Measurements from ENCODE around the gene HES6.

The HES6 gene

DNA sequence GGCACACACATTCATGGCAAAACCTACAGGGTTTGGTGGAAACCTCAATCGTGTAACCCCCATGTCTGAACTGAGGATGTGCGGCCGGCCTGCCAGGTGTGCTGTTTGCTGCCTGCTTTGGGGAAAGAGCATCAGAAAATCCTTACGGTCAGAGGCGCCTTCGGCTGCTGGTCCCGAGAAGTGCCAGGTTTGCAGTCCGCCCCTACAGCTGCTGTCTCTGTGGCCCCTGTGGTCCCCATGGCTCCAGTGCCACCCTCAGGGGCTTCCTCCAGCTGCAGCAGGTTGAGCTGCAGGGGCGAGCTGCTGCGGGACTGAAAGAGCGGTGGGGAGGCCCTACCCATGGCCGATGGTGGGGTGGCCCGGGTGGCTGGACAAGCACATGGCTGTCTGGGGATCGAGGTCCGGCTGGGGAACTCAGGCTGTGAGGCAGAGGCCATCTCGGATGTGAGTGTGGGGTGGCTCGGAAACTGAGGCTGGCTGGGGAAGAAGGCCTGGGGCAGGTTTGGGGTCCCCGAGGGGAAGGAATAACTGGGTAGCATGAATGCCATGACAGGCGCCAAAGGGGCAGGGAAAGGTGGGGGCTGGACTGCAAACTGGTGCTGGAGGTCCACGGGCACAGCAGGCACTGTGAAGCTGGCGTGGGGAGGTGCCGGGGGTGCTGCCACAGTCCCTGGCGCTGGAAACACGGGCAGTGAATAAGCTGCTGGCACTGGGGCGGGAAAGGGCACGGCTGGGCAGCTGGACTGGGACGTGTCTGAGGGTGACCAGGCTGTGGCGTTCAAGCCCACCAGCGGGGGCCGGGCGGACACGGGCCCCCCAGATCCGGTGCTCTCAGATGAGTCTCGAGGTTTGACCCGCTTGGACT is 13.2 kb upstream of the HES6 start:
- no peak for DNase-seq

DNA sequence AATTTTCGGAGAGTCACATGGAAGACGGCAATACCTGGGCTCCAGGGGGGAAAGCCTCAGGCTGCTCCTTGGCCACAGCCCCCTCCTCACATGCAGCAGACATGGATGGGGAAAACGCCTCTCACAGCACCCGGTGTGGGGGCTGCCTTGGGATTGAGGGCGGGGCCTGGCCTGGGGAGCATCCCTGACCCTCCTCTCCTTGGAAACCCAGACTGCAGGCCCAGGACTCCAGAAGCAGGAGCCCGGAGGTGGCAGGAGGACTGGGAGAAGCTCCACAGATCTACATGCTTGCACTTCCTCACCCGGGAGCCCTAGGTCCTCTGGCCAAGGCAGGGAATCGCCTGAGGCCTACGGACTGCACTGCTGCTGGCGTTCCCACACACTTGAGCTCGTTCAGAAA is 12.1 kb upstream of the HES6 start:
- DNase-seq, result no peak

DNA sequence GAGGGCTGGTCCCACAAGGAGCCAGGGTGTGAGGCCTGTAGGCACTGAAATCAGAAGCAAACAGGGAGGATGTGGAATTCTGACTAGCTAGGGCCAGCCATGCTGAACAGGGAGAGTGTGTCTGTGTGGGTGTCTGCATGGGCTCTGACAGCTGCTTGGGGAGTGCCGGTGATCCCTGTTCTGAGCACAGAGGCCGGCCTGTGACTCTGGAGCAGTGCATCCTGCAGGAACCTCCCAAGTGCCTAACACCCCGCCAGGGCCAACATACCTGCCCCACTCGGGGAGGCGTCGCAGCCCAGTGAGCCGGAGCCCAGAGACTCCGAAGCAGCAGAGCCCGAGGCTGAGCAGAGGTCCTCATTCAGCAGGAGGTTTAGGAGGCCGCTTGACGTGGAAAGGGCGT is 11.5 kb upstream of the HES6 start:
- DNase-seq, result no peak

DNA sequence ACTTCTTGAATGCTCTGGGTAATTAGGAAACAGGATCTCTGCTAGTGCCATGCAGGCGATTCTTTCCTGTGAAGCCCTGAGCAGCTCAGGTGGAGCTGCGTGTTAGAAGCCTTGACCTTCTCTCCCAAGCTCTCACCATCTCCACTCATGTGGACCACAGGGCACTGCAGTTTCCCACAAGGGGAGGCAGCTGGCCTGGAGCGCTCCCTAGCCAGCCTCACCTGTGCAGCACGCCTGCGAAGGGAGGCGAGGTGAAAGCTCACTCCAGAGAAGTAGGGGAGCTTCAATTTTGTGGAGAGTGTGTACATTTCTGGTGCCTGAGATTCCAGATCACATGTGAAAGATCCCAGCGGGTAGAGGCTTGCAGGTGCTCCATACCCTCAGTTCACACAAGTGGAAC is 11.1 kb upstream of the HES6 start:
- no peak for DNase-seq

DNA sequence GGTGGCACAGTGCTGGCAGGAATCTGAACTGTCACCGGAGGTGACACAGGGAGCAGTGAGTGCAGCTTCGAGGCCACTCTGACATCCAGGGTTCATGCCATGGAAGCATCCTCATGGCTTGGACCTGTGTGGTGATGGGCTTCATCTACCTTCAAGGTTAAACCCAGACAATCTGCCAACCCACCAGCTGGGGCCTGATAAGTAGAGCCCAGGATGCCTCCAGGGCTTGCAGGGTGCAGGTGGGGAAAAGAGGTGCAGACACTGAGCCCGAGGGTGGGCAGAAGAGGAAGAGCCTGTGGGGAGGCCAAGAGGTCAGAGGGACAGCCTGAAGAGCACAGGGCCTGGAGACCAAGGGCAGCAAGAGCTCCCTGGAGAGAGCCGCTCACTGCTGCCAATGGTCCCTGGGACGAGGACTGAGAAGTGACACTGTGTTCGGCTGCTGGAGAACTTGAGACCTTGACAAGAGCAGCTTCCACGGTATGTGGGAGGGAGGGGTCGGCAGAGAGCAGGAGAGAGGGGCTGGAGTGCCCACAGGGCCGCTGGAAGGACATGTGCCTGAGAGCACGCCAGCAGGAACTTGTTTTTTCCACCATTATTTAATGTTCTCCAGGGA is 8.1 kb upstream of the HES6 start:
- DNase-seq, result no peak

DNA sequence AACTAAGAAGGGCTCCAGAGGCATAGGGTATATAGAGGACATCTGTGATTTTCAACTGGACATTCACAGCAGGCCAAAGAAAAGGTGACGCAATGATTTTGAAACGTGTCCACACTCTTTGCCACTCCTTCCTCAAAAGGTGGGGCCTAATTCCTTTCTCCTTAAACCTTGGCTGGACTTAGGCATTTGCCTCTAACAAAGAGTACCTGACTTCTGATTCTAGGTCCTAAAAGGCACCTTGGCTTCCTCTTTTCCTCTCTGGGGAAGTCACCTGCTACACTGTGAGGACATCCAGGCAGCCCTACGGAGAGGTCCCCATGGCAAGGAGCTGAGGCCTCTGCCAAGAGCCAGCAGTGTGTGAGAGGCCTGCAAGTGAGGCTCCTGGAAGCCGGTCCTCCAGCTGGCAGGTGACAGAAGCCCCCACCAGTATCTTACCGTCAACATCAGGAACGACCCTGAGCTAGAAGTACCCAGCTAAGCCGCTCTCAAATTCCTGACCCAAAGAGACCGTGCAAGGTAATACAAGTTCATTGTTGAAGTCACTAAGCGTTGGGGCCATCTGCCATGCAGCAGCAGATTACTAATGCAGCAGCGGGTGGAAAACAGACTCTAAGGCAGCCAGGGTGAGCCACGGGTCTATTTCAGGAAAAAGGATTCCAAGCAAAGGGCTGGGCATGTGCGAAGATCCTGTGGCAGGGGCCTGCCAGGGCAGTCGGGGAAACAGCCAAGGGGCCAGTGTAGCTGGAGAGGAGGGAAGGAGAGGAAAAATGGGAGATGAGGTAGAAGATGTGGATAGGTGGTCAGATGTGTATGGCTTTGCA is 7.4 kb upstream of the HES6 start:
- DNase-seq, result no peak

DNA sequence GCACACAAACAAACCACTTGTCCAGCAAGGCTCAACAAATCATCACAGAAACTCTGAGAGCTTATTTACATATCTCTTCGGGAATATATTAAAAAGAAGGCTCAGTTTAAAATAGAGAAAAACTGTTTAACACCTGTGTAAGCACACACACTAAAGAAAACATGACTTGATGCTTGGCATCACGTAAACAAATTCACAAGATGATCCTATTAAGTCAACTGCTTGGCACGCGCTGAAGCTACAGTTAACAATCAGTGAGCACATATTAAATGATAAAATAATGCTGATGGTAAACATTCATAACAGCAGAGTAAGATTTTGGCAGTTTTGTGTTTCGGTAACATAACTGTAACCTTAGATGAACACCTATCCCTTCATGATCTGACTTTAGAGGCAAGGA is 4.3 kb upstream of the HES6 start:
- DNase-seq, result no peak

DNA sequence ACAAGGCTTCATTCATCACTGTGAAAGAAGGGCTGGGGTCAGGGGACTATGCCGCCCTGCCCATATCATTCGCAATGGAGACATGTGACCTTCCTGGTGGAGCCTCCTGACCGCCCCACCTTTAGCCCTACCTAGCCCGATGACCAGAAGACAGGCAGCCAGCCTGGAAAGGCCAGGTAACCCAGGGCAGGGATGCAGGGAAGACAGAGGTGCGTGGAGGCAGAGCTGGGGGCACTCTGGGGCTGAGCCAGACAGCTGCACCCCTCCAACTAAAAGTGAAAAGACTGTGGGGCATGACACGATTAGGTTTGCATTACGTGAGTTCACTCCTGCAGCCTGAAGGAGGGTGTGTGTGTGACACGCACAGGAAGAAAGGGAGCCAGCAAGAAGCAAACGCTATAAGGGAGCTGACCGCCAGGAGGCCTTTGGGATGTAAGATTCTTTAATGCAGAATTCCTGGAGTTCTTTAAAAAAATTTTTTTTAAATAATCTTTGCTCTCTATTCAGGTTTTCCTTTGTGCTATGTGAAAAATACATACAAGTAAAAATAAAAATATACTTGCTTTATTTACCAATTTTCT is 3.7 kb upstream of the HES6 start:
- DNase-seq, result no peak

DNA sequence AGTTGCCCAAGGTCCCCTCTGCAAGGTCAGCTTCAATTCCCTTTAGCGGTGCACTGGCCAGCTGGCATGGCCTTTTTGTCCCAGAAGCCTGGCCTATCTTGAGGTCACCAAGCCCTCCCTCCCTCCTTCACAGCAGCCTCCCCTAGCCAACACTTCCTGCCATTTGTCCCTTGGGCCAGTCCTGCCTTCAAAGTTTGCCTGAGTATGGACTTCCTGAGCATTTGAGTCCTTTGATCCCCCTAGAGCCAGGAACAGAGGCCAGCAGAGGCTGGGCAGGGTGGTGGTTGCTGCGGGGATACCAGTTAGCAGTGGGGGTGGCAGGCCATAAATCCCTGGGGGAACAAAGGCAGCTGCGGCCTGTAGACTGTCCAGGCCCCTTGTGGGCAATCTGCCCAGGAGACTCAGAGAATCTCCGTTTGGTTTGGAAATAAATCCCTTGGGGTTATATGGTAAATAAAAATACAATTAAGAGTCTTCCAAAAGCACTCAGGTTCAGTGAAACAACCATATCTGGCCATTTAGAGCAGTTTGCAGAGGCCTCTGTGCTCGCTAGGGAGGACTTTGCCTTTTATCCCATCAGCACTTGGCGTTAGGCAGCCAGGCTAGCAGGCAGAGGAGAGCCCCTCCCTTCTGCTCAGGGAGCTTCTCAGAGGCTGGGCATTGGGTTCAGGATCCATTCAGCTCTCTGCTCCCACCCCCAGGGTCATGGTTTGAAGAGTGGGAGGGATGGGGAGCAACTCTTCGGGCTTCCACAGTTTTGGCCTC is 3.1 kb upstream of the HES6 start:
- DNase-seq, result no peak

DNA sequence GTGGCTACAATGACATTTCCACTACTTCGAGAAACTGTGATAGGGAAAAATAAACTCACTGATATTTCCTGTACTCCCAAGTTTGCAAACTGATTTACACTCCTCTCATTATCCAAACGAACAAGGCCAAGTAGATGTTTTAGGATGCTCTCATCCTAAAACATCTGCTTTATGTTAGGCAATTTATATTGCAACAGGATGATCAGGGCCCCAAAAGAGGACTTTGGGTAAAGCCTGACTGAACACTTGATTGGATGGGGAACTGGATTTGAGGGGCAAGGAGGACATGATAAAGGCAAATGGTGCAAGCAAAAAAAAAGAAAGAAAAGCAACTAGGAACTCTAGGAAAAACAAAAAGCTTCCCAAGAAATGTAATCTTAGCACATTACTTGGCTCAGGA is 2.1 kb upstream of the HES6 start:
- DNase-seq, result no peak

DNA sequence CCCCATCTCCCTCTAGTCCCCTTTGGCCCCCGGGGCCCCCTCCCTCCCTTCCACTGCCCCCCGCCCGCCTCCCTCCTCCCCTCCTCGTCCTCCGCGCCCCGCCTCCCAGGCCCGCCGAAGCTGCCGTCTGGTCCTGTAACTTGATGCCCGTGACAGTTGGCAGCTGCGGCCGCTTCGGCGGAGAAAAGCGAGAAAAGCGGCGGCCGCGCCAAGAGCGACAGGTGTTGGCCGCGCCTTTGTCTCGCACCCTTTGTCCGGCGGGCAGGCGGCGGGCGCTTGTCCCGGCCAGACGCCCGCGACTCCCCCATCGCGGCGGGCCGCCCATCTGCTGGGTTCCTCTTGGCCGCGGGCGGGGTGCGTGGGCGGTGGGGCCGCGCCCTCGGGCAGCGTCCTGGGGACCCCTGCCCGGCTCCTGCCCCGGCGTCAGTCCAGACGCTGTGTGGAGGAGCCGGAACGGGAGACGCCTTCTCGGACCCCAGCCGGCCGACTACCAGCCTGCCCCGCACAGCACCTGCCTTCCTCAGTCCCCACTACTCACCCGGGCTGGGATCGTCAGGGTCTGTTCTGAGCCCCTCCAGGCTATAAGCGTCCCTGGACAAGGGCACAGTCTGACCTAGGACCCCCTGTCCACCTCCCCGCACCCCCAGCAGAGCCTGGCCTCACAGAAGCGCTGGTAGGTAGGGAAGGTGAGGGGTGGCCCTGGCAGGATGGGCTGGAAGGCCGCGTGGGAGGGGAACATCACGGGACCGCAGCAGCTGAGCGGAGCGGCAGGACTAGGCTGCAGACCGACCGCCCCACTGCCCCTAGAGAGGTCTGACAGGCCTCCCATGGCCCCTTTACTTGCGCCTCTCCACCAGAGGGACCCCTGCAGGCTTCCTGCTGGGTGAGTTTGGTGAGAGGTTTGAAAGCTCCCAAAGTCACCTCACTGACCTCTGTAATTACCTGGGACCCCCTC is 1.2 kb upstream of the HES6 start:
- DNase-seq, result no peak

DNA sequence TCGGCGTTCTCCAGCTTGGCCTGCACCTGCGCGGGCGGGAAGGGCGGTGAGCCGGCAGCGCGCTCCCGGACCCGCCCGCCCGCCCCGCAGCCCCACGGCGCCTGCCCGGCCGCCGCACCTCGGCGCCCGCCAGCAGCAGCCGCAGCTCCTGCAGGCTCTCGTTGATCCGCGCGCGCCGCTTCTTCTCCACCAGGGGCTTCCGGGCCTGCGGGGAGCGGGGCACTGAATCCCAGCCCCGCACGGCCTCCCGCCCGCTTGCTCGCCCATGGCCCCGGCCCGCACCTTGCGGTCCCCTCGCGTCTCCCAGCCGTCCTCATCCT is 335 bp downstream of the HES6 start:
- peak; percentile 28 for DNase-seq

DNA sequence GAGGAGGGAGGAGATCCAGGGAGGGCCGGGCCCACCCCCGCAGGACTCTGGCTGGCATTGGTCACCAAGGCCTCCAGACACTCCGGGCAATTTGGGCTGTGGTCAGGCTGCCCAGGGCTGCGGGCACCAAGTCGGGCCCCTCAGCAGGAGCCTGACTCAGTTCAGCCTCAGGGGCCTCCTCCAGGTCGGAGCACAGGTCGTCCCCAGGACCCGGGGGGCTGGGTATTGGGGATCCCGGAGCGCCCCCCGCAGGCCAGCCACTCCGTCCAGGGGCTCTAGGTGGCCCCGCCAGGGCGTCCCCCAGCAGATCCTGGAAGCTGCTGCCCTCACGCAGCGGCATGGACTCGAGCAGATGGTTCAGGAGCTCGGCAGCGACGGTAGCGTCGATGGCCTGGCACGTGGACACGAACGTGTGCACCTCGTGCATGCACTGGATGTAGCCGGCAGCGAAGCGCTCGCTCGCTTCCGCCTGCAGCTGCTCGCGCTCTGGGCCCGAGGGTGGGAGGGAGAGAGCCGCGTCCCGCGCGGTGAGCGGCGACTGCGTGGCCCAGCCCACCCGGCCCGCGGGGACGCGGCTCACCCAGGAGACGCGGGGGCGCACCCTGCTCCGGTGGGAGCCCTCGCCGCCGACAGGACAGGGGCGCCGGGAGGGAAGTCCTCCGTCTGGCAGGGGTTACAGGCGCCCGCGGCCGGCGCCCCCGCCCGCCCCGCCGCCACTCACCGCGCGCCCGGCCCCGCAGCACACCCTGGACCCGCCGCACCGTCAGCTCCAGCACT is 884 bp downstream of the HES6 start:
- DNase-seq, result peak; percentile 33

DNA sequence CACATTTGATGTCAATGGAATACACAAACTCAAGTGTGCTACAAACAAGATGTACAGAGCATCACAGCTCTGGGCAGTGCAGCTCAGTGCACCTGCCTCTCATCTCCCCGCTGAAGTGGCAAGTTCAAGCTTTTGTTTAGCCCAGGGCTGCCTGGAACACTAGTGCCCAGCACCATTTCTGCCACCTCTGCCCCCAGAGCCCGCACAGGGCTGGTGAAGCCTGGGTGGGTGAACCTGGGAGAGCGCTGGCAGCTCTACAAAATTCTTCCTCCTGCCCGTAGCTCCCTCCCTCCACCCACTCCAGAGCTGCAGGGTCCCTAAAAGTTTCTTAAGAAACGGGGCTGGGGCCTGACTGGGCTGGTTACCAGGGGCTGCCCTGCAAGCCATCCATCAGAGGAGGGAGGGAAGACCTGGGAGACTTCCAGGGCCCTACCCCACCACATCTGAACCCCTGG is 1.5 kb downstream of the HES6 start:
- DNase-seq, result no peak

DNA sequence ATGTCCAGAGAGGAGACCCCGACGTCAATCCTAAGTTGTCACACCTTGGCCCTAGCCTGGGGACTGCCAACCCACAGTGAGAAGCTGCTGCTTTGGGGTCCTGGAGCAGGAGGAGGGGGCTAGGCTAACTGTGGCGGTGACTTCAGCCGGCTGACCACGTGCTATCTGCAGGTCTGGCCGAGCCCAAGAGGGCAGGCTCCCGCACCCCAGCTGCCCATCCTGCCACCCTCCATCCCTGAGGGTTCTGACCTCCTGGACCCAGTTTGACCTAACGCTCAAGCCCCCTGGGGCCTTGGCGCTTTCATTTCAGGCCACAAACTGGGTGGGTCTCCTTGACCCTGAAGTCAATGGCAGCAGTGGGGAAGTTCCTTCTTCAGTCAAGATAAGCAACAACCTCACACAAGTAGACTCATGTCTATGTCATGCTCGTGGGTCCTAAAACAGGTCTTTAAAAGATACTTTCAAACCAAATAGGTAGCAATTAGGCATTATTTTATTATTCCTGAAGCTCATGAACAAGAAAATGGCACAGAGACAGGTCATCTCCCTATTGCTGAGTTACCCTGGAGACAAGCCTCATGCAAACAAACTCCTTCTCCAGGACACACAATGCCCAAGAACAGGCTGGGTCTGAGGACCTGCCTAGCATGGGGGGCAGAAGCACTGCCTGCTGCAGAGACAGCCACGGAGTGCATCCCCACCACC is 2.3 kb downstream of the HES6 start:
- DNase-seq, result no peak

DNA sequence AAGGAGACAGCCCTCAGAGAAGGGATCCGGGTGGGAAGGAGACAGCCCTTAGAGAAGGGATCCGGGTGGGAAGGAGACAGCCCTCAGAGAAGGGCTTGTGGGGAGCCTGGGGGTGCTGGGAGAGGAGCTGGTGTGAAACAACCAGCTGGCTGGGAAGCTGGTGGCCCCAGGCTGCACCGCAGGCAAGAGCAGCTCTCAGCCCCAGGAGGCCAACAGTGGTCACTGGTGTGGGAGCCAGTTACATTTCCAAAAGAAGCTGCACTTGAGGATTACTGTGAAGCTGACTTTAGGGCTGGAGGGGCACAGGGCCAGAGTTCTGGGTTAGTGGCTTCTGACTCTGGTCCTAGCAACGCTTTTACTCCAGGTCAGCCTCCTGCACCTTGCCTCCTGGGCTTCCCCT is 3.3 kb downstream of the HES6 start:
- DNase-seq, result no peak

DNA sequence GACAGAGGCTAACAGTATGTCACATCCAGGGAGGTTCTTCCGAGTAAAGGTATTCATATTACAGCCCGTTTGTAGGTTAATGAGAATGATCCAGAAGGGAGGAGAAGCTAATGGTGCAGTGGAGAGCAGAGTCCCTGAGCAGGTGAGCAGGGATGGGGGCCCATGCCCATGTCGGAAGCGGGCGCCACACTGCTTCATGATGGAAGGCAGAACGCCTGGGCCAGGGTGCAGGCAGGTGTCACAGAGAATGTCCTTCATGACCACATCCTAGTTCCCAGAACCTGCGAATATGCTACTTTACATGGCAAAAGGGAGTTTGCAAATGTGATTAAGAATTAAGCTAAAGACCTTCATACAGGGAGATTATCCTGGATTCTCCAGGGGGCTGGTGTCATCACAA is 4.0 kb downstream of the HES6 start:
- no peak for DNase-seq

DNA sequence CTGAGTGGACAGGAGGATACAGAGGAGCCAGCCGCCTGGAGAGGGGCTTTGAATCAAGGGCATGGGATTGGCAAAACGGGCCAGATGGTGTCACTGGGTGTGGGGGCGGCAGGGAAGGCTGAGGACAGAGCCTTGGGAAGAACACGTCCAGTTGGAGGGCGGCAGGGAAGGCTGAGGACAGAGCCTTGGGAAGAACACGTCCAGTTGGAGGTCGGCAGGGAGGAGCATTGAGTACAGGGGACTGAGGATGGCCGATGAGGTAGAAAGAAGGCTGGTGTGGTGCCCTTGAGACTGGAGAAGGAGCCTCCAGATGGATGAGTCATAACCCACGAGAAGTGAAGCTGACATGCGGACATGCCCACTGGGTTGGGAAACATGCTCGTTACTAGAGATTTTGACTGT is 4.5 kb downstream of the HES6 start:
- no peak for DNase-seq

DNA sequence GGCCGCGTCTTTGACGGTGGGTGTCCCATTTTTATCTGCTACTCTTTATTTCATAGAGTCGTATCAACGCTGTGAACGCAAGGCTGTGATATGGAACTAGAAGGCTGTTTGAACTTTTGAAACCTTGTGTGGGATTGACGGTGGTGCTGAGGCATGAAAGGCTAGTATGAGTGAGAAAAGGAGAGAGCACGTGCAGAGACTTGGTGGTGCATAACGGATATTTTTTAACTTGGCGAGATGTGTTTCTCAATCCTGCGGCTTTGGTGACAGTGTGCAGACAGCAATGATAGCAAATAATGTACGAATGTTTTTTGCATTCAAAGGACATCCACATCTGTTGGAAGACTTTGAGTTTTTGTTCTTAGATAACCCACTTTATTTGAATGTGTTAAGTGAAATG is 6.2 kb downstream of the HES6 start:
- no peak for DNase-seq

DNA sequence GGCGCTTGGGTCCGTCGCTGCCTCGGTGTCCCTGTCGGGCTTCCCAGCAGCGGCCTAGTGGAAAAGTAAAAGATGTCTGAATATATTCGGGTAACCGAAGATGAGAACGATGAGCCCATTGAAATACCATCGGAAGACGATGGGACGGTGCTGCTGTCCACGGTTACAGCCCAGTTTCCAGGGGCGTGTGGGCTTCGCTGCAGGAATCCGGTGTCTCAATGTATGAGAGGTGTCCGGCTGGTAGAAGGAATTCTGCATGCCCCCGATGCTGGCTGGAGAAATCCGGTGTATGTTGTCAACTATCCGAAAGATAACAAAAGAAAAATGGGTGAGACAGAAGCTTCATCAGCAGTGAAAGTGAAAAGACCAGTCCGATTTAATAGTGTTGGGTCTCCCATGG is 8.0 kb downstream of the HES6 start:
- DNase-seq, result no peak

Data from stimulated activated CD4-positive, alpha-beta T cell treated with anti-CD3 and anti-CD28 coated beads, Interleukin-1b, Interleukin-23, amount 100 ng/mL, for 48 hours (primary cell).